Parathyroid adenoma (tissue), 2 donors: ENCODE measurements around the gene ZDHHC16.
A peak's percentile ranks its signal among the peaks of the same experiment; 100 is the strongest.
"Not testable (repeated sequence)": the region's sequence is repeated elsewhere in the genome, so short reads cannot be mapped to it uniquely, and the experiment has no call there.

Experiments
- H2AFZ ChIP-seq: fragments of 300-600 bp; sonication (generic); one replicate; pipeline ENCODE4 v1.7.0; 2017; ENCODE audit warnings: antibody characterized with exemption, mild to moderate bottlenecking
- H3K27ac ChIP-seq: fragments of 300-600 bp; sonication (generic); one replicate; pipeline ENCODE4 v1.7.0; 2017
- H3K27me3 ChIP-seq: fragments of 300-600 bp; sonication (generic); one replicate; pipeline ENCODE4 v1.7.0; 2017; ENCODE audit warnings: low read length; ENCODE audit not compliant: control insufficient read depth, insufficient read depth
- H3K36me3 ChIP-seq: fragments of 300-600 bp; sonication (generic); one replicate; pipeline ENCODE4 v1.7.0; 2017; ENCODE audit warnings: low read length; ENCODE audit not compliant: control insufficient read depth, insufficient read depth
- H3K4me1 ChIP-seq: fragments of 300-600 bp; sonication (generic); one replicate; pipeline ENCODE4 v1.7.0; 2017; ENCODE audit warnings: control low read depth
- H3K4me2 ChIP-seq: fragments of 300-600 bp; sonication (generic); one replicate; pipeline ENCODE4 v1.7.0; 2017; ENCODE audit warnings: low read length
- H3K4me3 ChIP-seq: fragments of 300-600 bp; sonication (generic); one replicate; pipeline ENCODE4 v1.7.0; 2017; ENCODE audit warnings: low read depth, low read length
- H3K79me2 ChIP-seq: fragments of 300-600 bp; sonication (generic); one replicate; pipeline ENCODE4 v1.7.0; 2017; ENCODE audit warnings: control low read depth
- H3K9ac ChIP-seq: fragments of 300-600 bp; sonication (generic); one replicate; pipeline ENCODE4 v1.7.0; 2017; ENCODE audit warnings: mild to moderate bottlenecking
- H3K9me3 ChIP-seq: fragments of 300-600 bp; sonication (generic); one replicate; pipeline ENCODE4 v1.7.0; 2017; ENCODE audit warnings: low read length; ENCODE audit not compliant: control insufficient read depth
- CTCF ChIP-seq: fragments of 300-600 bp; sonication (generic); IDR thresholded peaks from one replicate; pipeline ENCODE4 v1.7.0; 2017; ENCODE audit warnings: antibody characterized with exemption, mild to moderate bottlenecking
- donor health status: primary hyperparathyroidism.

The ZDHHC16 gene

GRCh38 chr10:97404044-97404443, 41.9 kb upstream of the ZDHHC16 start:
- H3K79me2 ChIP-seq, result no peaks in the 10 kb centered on the region
- no peak overlapping the region for H3K27ac ChIP-seq
- H3K4me3 ChIP-seq, result no peak overlapping the region
- H3K9me3 ChIP-seq, result no peaks in the 10 kb centered on the region
- no peak overlapping the region for H3K4me2 ChIP-seq
- TF ChIP-seq CTCF, result no peak
- H2AFZ ChIP-seq, result no peak overlapping the region
- H3K27me3 ChIP-seq, result no peaks in the 10 kb centered on the region
- no peaks in the 10 kb centered on the region for H3K36me3 ChIP-seq
- no peak overlapping the region for H3K9ac ChIP-seq
- H3K4me1 ChIP-seq, result peaks cover 5% of the 10 kb centered on the region

GRCh38 chr10:97406064-97406463, 39.9 kb upstream of the ZDHHC16 start:
- no peaks in the 10 kb centered on the region for H3K79me2 ChIP-seq
- H3K9me3 ChIP-seq, result no peaks in the 10 kb centered on the region
- H3K4me3 ChIP-seq, result no peak overlapping the region
- H3K36me3 ChIP-seq, result no peaks in the 10 kb centered on the region
- H3K27ac ChIP-seq, result no peak overlapping the region
- H3K4me2 ChIP-seq, result no peak overlapping the region
- no peaks in the 10 kb centered on the region for H3K27me3 ChIP-seq
- no peak overlapping the region for H2AFZ ChIP-seq
- no peak for TF ChIP-seq CTCF
- peaks cover 5% of the 10 kb centered on the region for H3K4me1 ChIP-seq
- no peak overlapping the region for H3K9ac ChIP-seq

GRCh38 chr10:97406483-97406882, 39.5 kb upstream of the ZDHHC16 start:
- not testable (repeated sequence) for H3K4me3 ChIP-seq, H3K4me1 ChIP-seq

GRCh38 chr10:97407211-97407951, 38.6 kb upstream of the ZDHHC16 start:
- no peaks in the 10 kb centered on the region for H3K36me3 ChIP-seq
- peak overlapping the region; percentile 51 for H3K4me2 ChIP-seq
- no peak overlapping the region for H3K9ac ChIP-seq
- no peaks in the 10 kb centered on the region for H3K9me3 ChIP-seq
- H3K27me3 ChIP-seq, result no peaks in the 10 kb centered on the region
- H3K4me1 ChIP-seq, result no peaks in the 10 kb centered on the region
- TF ChIP-seq CTCF, result peak; percentile 83
- H3K4me3 ChIP-seq, result no peak overlapping the region
- peak overlapping the region; percentile 80 for H2AFZ ChIP-seq
- H3K27ac ChIP-seq, result no peak overlapping the region
- no peaks in the 10 kb centered on the region for H3K79me2 ChIP-seq

More at GRCh38 chr10:97406483-97406882, 39.5 kb upstream of the ZDHHC16 start:
- not testable (repeated sequence) for H3K27me3 ChIP-seq, H2AFZ ChIP-seq, H3K4me2 ChIP-seq, H3K36me3 ChIP-seq, H3K79me2 ChIP-seq, H3K27ac ChIP-seq, H3K9me3 ChIP-seq, H3K9ac ChIP-seq

- Histone ChIP-seq H3K4me3 (no peak overlapping the region), H3K27ac (no peak overlapping the region), H3K9me3 (no peaks in the 10 kb centered on the region), H3K4me2 (no peak overlapping the region), H3K4me1 (no peaks in the 10 kb centered on the region), H3K27me3 (no peaks in the 10 kb centered on the region), H3K36me3 (no peaks in the 10 kb centered on the region), H3K9ac (no peak overlapping the region), H3K79me2 (no peaks in the 10 kb centered on the region), H2AFZ (no peak overlapping the region)
- TF ChIP-seq CTCF, result no peak
Measured at GRCh38 chr10:97407952-97408248, 38.1 kb upstream of the ZDHHC16 start.
